HG03097 (cell line): ENCODE data around the gene CHRNA10.
"Not testable (repeated sequence)": the region's sequence is repeated elsewhere in the genome, so short reads cannot be mapped to it uniquely, and the experiment has no call there.

Experiments used
- ATAC-seq: cut with Tn5 transposase; IDR thresholded peaks from one replicate; pipeline ENCODE4 v1.9.1; 2021; ENCODE audit not compliant: unreplicated experiment, low FRiP score

CHRNA10 gene

DNA sequence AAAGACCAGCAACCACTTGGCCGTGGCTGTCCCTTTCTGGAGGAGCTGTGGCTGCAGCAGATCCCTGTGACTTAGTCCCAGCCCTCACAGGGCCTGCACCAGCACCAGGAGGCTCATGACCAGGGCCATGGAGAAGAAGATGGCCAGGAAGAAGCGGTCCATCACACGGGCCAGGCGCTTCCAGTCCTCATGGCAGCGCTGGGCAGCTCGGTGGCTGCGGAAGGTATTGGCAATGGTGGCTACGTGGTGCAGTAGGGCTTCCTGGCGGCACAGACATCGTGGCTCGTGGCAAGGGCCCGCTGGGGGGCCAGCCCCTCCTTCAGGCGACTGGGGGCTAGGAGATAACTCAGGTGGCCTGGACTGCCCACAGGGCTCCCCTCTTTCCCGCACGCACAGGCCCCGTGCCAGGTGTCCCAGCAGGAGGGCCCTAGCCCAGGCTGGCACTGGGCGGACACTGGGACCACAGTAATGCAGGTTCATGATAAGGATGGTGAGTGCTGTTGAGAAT, 5.1 kb downstream of the CHRNA10 start:
- ATAC-seq, result no peak

DNA sequence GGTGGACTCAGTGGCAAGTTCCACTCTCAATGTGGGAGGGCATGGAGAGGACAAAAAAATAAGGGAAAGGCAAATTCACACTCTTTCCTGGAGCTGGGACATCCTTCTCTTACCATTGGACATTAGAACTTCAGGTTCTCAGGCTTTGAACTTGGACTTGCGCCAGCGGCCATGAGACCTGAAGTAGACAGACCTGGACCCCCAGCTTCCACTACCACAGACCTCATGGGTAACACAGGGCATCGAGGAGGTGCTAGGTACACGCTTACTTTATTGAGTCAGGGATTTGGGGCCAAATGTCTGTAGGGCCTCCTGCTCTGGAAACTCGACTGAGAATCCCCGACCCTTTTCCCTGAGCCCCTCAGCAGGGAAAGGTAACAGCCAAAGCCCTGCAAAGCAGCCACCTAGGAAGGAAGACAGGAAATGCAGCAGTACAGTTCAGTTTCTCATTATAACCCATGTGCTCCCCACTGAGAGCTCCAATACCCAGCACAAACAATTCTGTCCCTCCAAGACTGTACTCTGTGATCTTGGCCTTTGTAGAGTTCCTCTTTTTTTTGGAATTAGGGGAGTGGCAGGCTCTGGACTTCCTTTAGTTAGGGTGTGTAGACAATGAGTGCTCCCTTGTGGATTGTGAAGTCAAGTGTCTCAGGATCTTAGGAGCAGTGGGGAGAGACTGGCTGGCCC, 5.7 kb downstream of the CHRNA10 start:
- no peak for ATAC-seq

DNA sequence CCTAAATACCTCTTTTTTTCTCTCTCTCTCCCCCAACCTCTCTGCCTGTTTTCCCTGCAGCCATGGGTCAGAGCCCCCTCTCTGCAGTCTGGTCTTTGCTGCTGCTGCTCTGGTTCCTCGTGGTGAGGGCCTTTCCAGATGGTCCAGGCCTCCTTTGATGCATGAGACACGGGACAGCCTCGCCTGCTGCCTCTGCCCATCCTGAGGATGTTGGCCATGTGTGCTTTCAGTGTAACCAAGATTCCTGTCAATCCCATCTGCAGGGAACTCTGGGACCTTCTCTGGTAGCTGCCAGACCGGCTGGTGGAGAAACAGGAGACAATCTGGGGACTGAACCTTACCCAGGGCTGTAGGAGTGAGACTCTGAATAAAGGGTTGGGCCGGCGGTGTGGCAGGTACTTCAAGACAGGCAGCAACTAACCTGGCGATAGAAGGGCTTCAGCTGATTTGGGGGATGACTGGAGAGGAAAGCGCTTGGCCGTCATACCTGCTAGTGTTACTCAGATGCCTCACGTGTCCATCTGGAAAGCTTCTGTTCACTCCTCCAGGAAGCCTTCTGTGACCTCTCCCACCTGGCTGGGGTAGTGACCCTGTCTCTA, 7.1 kb downstream of the CHRNA10 start:
- no peak for ATAC-seq

DNA sequence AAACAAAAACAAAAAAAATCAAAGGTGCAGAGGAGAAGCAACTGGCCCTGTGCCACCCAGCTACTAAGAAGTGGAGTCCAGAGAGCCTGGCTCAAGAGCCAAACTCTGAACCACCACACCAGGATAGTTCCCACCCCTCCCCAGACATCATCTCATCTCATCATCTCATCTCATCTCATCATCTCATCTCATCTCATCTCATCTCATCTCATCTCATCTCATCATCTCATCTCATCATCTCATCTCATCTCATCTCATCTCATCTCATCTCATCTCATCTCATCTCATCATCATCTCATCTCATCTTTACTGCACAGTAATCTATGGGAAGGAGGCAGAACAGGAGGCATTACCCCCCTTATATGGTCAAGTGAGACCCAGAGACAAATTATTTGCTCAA, 8.3 kb downstream of the CHRNA10 start:
- no peak for ATAC-seq

DNA sequence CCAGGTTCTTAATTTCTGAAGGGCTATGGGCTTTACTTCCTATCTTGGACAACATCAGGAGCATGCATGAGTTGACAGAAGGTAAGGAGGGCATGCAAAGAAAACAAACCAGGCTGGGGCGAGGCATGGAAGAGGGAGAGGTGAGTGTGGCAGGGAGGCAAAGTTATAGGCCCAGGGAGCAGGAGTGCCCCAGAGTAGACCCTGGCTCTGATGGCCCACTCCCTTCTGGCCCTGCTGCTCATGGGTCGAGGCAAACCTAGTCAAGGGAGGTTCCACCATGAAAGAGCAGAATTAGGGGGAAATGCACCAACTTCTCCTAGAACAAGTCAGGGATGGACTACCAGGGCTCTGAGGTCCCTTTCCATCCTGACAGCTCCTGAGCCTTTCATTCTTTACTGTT, 10.2 kb downstream of the CHRNA10 start:
- ATAC-seq, result no peak

DNA sequence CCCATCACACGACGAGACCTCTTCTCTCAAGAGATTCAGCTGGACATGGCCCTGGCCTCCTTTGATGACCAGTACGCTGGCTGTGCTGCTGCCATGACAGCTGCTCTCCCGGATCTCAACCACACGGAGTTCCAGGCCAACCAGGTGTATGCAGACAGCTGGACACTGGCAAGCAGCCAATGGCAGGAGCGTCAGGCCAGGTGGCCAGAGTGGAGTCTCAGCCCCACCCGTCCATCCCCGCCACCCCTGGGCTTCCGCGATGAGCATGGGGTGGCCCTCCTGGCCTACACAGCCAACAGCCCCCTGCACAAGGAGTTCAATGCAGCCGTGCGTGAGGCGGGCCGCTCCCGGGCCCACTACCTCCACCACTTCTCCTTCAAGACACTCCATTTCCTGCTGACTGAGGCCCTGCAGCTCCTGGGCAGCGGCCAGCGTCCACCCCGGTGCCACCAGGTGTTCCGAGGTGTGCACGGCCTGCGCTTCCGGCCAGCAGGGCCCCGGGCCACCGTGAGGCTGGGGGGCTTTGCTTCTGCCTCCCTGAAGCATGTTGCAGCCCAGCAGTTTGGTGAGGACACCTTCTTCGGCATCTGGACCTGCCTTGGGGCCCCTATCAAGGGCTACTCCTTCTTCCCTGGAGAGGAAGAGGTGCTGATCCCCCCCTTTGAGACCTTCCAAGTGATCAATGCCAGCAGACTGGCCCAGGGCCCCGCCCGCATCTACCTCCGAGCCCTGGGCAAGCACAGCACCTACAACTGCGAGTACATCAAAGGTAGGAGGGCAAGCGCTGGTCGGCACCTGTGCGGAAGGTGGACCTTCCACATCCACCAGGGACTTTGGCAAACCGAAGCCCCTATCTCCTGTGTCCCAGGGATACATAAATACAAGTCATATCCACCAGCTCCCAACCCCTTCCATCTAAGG, 11.3 kb downstream of the CHRNA10 start:
- no peak for ATAC-seq

DNA sequence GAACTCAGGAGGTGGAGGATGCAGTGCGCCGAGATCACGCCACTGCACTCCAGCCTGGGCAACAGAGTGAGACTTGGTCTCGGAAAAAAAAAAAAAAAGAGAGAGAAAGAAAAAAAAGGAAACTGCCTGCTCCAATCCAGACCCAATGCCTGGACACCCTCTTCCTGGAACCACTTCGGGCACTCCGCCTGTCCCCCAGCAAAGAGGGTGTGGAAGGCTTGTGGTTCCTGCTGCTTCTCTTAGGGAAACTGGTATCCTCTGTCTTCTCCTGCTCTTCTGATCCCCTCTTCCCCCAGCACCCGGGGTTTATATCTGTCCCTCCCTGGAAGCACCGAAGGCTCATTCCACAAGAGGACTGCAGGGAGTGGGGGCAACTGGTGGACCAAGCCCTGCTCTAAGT, 12.9 kb downstream of the CHRNA10 start:
- ATAC-seq, result no peak

DNA sequence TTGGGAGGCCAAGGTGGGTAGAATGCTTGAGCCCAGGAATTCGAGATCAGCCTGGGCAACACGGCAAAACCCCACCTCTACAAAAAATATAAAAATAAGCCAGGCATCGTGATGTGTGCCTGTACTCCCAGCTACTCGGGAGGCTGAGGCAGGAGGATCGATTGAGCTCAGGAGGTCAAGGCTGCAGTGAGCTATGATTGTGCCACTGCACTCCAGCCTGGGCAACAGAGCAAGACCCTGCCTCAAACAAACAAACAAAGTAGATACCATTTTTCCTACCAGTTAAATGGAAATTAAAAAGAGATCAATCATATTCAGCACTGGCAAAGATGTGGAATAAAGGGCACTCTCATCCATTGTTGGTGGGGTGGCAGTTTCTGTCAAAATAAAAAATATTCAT, 13.9 kb downstream of the CHRNA10 start:
- ATAC-seq, result not testable (repeated sequence)

DNA sequence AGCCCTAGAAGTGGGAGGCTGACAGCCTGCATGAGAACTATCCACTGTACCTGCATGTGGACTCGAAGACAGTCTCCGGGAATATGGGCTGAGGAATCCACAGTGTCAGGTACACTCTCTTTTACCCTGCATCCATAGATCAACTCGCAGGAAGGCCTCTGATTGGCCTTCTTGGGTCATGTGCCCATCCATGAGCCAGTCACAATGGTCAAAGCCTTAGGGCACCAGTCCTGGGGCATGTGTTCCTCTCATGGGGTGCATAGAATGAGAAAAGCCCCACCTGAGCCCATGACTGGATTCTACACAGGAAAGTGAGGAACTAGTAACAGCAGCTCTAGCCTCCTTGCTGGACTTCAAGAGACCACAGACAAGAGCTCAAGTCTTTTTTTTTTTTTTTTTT, 15.6 kb downstream of the CHRNA10 start:
- no peak for ATAC-seq

DNA sequence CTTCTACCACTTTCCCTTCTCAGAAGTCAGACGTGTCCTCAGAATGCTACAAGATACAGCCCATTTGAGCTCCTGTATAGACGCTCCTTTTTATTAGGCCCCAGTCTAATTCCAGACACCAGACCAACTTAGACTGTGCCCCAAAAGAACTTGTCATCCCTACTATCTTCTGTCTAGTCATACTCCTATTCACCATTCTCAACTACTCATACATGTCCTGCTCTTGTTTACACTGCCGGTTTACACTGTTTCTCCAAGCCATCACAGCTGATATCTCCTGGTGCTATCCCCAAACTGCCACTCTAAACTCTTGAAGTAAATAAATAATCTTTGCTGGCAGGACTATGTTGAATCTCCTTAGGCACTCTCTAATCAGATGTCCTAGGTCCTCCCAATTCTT, 18.7 kb downstream of the CHRNA10 start:
- ATAC-seq, result not testable (repeated sequence)

DNA sequence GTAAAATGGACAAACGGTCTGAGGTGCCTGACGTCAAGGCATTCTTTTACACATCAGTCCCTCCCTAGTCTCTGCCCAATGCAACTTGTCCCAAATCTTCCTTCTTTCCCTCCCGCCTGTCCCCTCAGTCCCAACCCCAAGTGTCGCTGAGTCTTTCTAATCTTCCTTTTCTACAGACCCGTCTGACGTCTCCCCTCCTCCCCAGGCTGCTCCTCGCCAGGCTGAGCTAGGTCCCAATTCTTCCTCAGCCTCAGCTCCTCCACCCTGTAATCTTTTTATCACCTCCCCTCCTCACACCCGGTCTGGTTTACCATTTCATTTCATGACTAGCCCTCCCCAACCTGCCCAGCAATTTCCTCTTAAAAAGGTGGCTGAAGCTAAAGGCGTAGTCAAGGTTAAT, 21.8 kb downstream of the CHRNA10 start:
- not testable (repeated sequence) for ATAC-seq

DNA sequence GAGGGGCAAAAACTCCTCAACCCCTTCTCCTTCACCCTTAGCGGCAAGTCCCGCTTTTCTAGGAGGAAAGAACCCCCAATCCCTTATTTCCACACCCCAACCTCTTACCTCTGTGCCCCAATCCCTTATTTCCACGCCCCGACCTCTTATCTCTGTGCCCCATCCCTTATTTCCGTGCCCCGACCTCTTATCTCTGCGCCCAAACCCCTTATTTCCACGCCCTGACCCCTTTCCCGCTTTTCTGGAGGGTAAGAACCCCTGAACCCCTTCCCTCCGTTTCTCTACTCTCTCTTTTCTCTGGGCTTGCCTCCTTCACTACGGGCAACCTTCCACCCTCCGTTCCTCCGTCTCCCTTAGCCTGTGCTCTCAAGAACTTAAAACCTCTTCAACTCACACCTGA, 22.3 kb downstream of the CHRNA10 start:
- not testable (repeated sequence) for ATAC-seq

DNA sequence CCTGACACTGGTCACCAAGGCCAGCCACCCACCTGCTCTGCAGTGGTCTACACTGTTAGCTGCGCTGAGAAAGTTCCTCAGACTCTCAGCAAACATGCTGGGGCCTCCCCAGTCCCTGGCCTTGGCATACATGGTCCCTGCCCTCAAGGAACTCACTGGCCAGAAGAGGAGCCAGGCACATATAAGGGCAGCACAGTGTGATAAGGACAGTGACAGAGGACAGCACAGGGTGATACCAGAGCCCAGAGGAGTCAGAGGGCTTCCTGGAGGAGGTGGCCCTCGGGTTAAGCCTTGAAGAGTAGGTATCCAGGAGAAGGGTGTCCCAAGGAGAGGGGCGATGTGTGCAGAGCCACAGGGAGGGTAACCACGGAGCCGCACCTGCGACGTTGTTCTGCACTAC, 25.6 kb downstream of the CHRNA10 start:
- ATAC-seq, result no peak

DNA sequence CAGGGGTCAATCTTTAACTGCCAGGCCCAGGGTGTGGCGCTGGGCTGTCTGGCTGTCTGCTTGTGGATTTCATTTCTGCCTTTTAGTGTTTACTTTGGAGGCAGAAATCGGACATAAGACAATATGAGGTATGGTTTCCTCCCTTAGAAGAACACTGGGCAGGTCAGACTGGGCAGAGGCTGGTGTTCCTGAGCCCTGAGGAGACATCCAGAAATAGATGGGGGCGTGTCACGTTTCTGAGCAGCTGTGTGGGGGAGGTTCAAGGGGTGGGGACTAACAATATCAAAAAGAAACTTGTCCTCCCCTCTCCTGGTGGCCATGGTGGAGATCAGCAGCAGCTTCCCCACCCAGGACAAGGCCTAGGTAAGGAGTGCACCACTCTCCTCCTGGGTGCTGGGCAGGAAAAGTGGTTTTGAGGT, 26.4 kb downstream of the CHRNA10 start, which contains the start of gene ART1:
Gene ART1 (plus strand): TSS at position 312 of the 419 bp plus-strand sequence. CDS start 14,086 bp downstream, outside the sequence.
- no peak for ATAC-seq

DNA sequence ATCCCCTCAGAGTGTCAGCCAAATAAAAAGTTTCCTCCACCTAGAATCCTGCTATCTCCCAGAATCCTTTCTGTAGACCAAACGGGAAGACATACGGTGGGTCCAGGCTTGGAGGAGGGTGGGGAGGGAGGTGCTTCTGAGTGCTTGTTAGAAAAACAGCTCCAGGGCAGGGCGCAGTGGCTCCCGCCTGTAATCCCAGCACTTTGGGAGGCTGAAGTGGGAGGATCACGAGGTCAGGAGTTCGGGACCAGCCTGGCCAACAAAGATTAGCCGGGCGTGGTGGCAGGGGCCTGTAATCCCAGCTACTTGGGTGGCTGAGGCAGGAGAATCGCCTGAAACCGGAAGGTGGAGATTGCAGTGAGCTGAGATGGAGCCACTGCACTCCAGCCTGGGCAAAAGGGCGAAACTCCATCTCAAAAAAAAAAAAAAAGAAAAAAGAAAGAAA, 28.1 kb downstream of the CHRNA10 start:
- not testable (repeated sequence) for ATAC-seq

DNA sequence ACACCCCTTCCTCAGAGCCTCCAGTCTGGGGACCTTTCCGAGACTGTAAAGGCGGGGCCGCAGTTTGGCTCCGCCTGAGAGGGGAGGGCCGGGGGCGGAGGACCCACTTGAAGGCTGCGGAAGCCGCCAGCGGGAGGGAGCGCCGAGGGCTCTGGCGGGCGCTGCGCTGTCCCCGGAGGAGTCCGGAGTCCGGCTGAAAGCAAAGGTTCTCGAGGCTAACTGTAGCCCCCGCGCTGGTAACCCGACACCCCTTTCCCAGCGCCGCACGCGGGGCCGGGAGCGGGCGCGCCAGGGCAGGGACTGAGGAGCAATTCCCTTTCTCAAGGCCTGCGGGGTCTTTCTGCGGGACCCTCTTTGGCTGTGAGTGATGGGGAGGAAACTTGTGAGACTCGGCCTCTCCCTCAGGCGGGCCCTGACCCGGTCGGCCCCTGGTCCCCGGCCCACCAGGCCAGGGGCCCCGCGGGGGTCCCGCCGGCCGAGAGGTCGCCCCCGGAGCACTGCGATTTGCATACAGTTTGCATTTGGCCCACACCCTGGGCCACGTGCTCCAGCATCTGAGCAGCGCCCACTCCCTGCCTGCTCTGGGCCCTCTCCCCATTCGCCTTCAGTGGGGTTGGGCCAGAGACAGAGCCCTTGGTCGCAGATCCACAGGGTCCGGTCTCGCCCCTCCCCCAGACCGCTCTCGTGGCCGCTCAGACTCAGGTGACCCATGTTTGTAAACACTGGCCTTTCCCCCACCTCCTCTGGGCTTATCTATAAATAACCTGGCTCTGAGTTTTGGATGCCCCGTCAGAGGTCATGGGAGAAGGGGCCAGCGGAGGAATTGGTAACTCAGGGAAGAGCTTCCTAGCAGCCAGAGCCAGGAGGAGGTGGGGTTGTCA, 28.9 kb downstream of the CHRNA10 start:
- no peak for ATAC-seq

DNA sequence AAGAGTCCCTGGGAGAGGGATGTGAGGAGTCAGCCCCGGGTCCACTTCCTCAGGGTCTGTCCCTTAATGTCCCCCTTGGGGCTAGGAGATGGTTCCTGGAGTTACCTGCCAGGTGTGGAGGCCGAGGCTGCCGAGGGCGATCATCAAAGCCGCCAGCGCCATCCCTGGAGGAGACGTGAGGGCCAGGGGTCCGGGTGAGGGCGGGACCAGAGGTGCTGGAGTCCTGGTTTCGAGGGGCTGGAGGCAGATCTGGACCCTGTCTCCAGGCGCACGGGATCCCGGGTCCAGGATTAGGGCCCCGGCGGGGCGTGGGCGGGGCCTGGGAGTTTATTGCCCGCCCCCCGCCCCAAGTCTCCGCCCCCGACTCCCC, 29.5 kb downstream of the CHRNA10 start, which contains the start of gene ART5:
Gene ART5 (minus strand): TSS at position 292 of the 370 bp plus-strand sequence. CDS start 130 bp downstream, at position 162.
- no peak for ATAC-seq

DNA sequence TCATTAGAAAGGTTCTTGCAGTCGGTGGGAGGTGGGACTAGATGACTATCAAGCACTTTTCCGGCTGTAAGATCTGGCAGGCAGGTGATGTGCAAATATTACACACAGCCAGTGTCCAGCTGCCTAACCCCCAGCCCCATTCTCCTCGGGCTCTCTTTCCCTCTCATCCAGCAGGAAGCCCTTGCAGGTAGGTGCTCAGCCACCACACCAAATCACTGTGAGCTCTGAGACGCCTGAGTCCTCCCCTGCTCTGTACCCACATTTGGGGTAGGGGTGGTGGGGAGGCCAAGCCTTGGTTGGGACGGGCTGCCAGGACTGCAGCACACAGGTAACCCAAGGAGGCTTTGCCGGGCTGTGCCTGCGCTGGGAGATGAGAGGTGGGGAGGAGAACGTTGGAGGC, 30.0 kb downstream of the CHRNA10 start:
- no peak for ATAC-seq

DNA sequence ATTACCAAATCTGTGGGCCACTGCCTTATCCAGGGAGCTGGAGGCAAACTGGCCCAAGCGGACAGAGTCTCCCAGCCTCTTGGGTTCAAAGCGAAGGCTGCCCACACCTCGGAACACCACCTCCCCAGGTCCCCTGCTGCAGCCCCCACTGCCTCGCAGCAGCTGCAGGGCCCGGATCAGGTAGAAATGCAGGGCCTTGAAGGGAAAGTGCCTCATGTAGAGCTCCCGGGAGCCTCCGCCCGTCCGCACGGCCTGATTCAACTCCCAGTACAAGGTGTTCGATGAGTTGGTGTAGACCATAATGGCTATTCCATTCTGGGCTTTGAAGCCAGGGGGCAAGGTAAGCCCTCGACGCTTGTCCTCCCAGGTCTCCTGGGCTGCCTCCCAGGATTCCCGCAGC, 31.3 kb downstream of the CHRNA10 start:
- no peak for ATAC-seq

DNA sequence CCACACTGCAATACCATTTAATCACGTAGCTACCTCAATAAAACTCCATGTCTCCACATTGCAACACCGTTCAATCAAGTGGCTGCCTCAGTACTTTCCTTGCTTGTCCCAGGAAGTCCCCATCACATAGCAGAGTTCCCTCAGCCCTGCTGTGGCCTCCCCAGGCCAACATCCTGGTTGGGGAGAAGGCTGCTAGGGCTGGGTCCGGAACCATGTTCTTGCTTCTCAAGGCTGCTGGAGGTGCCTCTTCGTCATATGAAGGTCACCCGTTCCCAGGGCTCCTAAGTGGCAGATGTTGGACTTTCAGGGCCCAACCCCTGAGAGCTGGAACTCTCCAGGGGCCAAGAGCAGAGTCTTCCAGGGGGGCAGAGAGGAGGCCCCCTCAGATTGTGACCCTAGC, 32.7 kb downstream of the CHRNA10 start:
- no peak for ATAC-seq
